Measurements from ENCODE around the gene FBXL16.

GRCh38 chr16:704047-704446 is 1.6 kb downstream of the FBXL16 start:
- TF ChIP-seq, protein P1, sequence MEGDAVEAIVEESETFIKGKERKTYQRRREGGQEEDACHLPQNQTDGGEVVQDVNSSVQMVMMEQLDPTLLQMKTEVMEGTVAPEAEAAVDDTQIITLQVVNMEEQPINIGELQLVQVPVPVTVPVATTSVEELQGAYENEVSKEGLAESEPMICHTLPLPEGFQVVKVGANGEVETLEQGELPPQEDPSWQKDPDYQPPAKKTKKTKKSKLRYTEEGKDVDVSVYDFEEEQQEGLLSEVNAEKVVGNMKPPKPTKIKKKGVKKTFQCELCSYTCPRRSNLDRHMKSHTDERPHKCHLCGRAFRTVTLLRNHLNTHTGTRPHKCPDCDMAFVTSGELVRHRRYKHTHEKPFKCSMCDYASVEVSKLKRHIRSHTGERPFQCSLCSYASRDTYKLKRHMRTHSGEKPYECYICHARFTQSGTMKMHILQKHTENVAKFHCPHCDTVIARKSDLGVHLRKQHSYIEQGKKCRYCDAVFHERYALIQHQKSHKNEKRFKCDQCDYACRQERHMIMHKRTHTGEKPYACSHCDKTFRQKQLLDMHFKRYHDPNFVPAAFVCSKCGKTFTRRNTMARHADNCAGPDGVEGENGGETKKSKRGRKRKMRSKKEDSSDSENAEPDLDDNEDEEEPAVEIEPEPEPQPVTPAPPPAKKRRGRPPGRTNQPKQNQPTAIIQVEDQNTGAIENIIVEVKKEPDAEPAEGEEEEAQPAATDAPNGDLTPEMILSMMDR (conservative IDR thresholded peaks at IDR 0.05; ENCODE audit: low read length), result no peak
- no peak for TF ChIP-seq EZH2phosphoT487 (IDR thresholded peaks at IDR 0.05; ENCODE audit: borderline replicate concordance)

Data from Loucy (cell line).